Measurements from ENCODE around the gene BLACAT1.
A peak's percentile ranks its signal among the peaks of the same experiment; 100 is the strongest.

BLACAT1 gene

GRCh38 chr1:205455581-205456382 is at the start of gene BLACAT1:
Gene BLACAT1 (minus strand): TSS chr1:205456045.
- DNase-seq = no peak

DNA sequence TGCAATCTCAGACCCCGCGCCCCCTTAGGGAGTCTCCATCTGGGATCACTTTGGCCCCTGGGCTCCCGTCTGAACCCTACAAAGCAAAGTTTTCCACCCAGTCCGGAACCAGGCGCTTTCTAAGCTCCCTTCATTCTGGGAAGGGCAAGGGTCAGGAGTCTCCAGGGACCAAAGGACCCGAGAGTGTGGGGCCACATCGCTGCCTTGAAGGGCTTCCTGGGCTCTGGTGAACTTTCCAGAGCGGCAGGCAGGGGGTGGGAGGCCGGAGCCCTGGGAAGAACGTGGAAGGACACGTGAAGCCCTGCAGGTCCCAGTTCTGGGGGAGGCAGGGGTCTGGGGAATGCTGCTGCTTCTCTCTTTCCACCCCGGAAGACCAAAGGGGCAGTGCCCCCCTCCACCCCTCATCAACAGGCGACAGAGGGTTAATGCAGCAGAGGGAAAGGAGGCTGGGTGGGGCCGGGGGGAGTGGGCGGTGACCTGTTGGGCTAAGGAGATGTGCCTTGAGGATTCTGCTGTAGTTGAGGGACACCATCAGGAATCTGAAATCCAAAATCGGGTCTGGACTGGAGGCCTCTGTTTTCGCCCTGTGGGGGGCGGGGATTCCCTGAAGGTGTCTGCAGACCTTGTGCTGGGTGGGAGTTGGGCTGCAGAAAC is 49.4 kb upstream of the BLACAT1 start:
- no peak for DNase-seq

DNA sequence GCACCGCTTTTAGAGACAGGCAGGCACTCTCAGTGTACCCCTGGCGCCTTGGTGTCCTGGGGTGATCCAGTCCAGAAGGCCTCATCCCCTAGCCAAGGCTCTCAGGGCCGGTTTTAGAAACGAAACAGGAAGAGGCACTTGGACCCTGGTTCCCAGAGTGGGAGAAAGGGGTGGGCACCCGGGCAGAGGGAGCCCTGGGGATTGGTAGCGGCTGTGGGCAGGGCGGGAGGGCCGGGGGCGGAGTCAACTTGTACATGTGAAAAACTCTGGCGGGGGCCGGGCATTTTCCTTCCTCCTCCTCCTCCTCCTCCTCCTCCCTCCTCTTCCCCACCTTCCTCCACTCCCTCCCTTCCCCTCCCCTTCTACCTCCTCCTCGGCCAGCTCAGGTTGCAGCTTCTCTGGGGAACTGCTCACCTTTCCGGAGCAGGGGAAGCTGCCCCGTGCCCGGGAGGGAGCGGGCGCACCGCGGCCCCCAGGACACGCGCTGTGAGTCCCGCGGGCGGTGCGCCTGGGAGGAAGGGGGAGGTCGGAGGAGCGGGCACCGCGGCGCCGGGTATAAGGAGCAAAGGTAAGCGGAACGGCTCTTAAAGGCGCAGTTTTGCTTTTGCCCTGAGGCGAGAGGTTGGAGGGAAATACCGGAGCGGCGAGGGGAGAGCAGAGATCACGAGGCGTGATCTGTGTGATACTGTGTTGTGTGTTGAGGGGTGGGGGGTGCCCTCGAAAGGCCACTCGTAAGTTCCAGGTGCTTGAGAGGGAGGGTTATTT is 48.6 kb upstream of the BLACAT1 start, which contains the start of gene CDK18:
Gene CDK18 (plus strand): TSS at position 359 of the 765 bp plus-strand sequence. CDS start 18,499 bp downstream, outside the sequence.
- peak; percentile 85 for DNase-seq

DNA sequence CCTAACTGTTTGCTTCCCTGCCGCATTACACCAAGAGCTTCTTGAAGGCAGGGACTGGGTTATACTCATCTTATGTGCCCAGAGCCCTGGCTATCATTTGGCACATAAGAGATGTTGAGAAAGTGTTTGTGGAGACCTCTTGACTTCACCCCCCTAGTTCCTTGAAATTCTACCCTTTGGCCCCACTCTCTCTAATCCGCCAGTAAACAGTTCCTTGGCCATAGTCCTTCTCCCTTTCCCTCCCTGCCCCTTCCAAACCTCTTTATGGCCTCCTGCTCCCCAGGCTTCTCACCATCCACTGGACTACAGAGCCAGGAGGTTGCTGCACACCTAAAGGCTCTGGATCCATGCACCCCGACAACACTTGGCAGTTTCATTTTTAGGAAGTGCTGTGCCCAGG is 47.1 kb upstream of the BLACAT1 start:
- DNase-seq = no peak

DNA sequence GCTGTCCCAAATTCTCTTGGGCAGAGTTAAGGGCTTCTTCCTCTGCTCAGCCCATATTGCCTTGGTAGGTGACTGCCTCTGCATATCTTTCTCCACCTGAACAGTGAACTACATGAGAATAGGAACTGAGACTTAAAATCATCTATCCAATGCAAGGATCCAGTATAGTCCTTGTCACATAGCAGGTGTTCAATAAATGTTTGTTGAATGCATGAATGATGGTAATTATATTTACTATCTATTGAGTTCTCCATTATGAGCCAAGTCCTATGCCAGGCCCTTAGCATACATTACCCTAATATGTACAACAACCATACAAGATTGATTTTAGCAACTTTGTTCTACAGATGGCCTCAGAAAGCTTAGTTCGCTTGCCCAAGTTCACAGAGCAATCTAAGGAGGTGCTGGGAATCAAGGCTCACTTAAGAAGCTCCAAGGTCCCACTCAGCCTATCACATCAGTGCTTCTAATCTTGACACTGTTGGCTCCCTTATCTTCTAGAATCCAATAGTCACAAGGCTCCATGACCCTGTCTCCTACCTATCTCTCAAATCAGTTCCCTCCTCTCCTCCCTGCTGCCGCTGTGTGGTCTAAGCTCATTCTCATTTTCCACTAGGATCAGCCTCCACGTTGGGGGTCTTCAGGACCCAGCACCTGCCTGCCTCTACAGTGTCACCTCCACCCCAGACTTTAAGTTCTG is 46.4 kb upstream of the BLACAT1 start:
- no peak for DNase-seq

- DNase-seq = no peak
Observed at GRCh38 chr1:205500240-205501233, 44.7 kb upstream of the BLACAT1 start.

GRCh38 chr1:205499789-205500188 is 43.9 kb upstream of the BLACAT1 start:
- DNase-seq = no peak

- no peak for DNase-seq
Observed at GRCh38 chr1:205497351-205497750, 41.5 kb upstream of the BLACAT1 start.

- DNase-seq = no peak
Observed at GRCh38 chr1:205496661-205497060, 40.8 kb upstream of the BLACAT1 start.

DNA sequence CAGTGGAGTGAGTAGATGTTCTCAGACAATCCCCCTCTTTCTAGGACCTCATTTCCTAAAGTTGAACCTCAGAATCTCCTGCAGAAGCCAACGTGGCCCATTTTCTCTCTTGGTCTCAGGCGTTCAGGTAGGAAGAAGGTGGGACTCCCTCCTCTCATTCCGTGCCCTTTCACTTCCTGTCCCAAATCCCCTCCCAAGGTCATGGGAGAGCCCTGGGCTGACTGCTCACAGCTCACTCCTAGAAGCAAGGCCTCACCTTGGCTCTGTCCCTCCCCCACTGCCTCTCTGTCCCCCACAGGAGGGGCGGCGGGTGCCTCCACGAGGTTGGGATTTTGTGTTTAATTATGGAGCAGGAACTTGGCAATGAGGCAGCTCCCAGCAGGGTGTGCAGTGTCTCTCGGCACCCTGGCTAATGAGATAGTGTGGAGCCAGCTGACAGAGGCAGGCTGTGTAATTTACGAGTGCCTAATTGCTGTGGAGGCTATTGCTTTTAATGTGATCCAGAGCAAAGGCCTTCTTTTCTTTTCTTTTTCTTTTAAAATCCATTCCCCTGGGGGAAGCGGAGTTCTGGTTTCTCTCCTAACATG is 39.5 kb upstream of the BLACAT1 start:
- no peak for DNase-seq

DNA sequence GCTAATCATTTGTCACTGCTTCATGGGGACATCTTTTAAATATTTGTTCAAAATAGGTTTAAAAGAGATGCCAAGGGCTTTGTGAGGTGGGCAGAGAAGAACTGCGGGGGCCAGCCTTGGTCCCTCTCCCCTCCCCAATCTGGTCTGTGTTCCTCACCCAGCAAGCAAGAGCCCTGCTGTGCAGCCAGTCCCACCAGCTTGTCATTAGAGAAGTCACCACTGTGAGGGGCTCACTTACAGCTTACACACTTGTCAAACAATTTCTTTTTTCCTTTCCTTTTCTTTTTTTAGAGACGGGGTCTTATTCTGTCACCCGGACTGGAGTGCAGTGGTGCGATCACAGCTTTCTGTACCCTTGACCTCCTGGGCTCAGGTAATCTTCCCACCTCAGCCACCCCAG is 38.3 kb upstream of the BLACAT1 start:
- no peak for DNase-seq

DNA sequence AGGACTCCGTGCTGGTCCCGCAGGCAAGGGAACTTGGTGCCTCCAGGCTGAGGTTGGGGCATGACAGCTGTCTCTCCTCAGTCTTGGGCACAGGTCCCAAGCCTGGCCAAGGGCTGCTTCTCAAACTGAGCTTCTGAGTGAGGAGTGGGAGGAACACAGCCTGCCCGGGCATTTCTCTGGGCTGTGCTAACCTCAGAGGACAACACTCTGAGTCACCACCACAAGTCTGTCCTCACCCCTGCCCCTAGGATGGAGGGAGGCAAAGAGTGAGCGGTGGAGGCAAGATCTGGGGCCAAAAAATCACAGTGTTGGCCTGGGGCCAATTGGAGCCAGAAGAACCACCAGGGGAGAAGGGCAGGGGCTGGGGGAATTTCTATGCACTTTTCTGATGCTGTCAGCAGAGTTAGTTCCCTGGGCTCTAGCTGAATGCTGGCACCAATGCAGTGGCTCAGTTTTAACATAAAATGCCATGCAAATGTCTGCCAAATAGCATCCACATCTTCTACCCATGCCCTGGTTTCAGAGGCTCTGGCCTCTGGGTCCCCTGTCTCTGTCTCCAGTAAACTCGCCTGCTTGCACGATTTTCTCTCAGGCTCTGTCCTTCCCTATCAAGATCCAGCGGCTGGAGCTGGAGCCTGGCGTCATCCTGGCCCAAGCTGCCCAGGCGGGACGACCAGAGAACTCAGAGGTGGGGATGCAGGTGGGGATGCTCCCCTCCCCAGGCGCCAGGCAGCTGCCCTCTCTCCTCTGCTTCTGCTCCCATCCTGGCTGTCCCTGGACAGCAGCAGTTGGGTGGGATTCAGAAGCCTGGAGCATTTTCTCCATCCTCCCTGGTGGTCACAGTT is 37.6 kb upstream of the BLACAT1 start:
- DNase-seq = peak; percentile 72

- DNase-seq = no peak
Observed at GRCh38 chr1:205492774-205493173, 36.9 kb upstream of the BLACAT1 start.

DNA sequence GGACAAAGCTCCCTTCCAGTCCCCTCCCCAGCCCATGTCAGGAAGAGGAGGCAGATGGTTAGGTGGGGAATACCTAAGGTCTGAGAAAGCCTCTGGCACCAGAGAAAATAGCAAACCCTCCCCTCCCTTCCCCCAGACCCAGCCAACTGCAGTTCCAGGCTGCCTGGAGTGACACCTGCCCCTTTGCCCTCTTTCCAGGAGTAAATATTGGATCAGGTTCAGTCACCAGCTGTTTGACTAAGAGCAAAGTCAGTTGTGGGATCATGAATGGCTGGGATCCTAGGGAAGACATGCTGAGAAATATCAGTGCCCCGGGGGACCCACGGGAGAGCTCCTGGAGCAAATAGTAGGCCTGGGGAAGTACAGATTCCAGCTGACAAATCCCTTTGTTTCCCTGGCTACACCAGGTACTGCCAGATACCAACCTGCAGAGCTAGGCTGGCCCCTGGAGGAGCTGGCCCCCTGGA is 36.4 kb upstream of the BLACAT1 start:
- DNase-seq = no peak

GRCh38 chr1:205491794-205492193 is 35.9 kb upstream of the BLACAT1 start:
- no peak for DNase-seq

DNA sequence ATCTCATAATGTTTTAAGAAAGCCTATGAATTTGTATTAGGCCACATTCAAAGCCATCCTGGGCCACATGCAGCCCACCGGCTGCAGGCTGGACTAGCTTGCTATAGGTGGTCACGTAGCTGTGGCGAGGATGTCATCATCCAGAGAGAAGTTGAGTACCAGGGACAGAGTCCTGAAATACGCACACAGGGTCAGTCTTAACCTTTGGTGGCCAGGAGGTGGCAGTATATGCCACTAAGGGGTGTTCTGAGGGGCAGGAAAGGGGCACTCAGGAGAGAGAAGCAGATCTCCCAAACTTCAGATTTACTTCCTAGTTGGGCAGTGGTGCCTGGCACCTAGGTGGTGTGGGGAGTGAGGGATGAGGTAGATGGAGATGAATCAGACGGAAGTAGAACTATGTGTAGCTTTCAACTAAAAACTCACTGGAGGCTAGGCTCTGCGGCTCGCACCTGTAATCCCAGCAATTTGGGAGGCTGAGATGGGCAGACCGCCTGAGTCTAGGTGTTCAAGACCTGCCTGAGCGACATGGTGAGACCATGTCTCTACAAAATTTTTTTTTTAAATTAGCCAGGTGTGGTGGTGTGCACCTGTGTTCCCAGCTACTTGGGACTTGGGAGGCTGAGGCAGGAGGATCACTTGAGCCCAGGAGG is 32.4 kb upstream of the BLACAT1 start:
- peak; percentile 83 for DNase-seq

- DNase-seq = no peak
Observed at GRCh38 chr1:205486258-205486657, 30.4 kb upstream of the BLACAT1 start.

DNA sequence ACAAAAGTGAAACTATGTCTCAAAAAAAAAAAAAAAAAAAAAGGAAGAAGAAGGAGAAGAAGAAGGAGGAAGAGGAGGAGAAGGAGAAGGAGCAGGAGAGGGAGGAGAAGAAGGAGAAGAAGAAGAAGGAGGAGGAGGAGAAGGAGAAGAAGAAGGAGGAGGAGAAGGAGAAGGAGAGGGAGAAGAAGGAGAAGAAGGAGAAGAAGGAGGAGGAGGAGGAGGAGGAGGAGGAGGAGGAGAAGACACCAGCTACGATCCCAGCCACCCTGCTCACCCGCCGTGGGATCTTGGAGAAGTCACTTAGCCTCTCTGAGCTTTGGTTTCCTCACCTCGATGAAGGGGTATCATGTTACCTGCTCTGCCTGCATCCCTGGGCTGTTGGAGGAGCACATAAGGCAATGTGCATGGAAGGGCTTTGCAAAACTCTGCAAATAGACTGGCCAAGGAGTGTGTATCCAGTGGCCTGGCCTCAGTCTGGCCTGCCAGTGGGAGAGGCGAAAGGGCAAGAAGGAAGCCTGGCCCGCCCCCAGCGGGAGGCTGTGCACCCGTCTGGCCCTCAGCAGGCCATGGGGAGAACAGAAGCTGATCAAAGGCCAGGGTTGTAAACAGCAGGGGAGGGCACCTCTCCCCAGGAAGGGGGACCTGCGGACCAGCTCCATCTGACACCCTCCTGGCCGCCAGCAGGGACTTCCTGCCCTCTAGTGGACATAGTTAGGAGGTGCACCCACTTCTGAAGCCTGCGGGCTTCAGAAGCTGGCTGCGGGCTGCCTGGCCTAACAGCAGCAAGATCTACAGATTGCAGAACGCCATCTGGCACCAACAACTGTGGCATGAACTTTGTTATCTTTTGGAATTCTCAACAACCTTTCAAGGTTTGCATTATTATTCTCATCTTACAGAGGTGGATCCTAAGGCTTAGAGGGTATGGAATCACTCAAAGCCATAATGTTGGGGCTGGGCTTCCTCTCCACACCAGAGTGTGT is 29.4 kb upstream of the BLACAT1 start:
- DNase-seq = peak; percentile 77

Measured in suppressor macrophage treated with lipopolysaccharide for 4 hours (primary cell).